ENCODE data around the gene LRP10. TPM values are rescaled to one million over a fixed set of nuclear protein-coding genes. Genes with fewer than 3 reads are reported as not detected.

LRP10 gene
- total RNA-seq, 1 experiment from 2014 or later: 42.7 TPM

DNA sequence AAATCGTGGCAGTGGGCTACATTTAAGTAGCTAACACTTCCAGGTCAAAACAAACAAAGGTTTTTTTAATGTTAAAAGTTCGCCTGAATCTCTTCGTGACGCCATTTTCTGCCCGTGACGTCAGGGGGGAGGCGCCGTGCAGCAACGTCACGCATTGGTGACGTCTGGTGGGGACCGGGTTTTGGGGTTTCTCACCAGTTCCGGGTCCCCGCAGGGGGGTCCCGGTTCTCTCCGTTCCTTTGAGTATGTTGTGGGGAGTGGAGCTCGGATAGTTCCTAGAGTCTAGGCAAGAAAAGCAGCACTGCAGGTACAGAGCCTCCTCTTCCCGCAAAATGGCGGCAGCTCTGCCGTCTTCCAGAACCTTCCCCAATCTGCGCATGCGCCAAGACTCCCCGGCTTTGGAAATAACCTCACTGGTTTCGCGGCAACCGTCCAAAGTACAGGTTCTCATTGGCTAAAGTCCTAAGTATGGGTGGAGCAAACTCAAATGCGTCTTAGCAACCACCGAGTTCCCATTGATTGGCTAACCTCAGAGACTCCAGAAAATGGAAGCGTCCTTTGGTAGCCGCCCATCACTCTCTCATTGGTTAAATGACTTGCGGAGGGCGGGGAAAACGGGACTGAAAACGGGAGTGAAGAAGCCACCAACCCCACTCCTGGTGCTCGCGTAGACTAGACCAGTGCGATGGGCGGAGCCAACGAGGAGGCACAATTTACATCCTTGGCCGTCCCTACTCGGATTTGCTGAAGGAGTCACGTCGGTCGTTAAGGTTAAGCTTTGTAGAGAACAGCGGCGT is 47.5 kb downstream of the LRP10 start, which contains the start of gene RBM23:
RBM23 (minus strand) TSS at position 346 of the 797 bp plus-strand sequence.
- Histone ChIP-seq H3K27ac (ENCODE audit: low read depth, low read length) (peak within 1 kb of the TSS; percentile 94), H2AFZ (ENCODE audit: low read depth, low read length, poor library complexity, severe bottlenecking) (no peak within 1 kb of the TSS), H3K27me3 (ENCODE audit: insufficient read depth, low read length) (no peaks in the 10 kb centered on the region), H3K79me2 (ENCODE audit: insufficient read depth, low read length) (peaks cover 43% of the 10 kb centered on the region), H3K9ac (ENCODE audit: low read length) (peak within 1 kb of the TSS; percentile 93), H3K9me2 (ENCODE audit: insufficient read depth) (no peaks in the 10 kb centered on the region), H3K4me2 (ENCODE audit: low read length) (peak within 1 kb of the TSS; percentile 92), H3K36me3 (ENCODE audit: control insufficient read depth in 1 of 2, insufficient read depth in 2 of 2, low read length in 2 of 2) (peaks cover 25 to 33% of the 10 kb centered on the region in 2 experiments), H4K20me1 (ENCODE audit: insufficient read depth) (no peaks in the 10 kb centered on the region), H3K4me1 (ENCODE audit: control insufficient read depth in 1 of 2, insufficient read depth in 2 of 2, low read length in 2 of 2) (peaks cover 9 to 30% of the 10 kb centered on the region in 2 experiments), H3K4me3 (replicated peaks in 1 of 2; ENCODE audit: low read depth in 1 of 2, low read length in 2 of 2) (peak within 1 kb of the TSS; percentile 97 to 98), H3K9me3 (ENCODE audit: control insufficient read depth in 1 of 2, insufficient read depth in 1 of 2, low read depth in 1 of 2, low read length in 2 of 2) (no peaks in the 10 kb centered on the region)
- CTCF ChIA-PET: interaction anchor here (1.1 to 3.0 kb wide), 4 partner anchors 11 to 349 kb away, joined by 3 to 18 read pairs (median 6); partner anchors contain the start of gene PRMT5
- POLR2A ChIA-PET: interaction anchor here (0.7 to 4.8 kb wide), 9 partner anchors 9 to 48 kb away, joined by 3 to 29 read pairs (median 3); partner anchors contain the start of genes LRP10 and PRMT5
- RAD21 ChIA-PET (ENCODE audit: low non-redundant PET in 1 of 2, low total read pairs in 2 of 2, uncharacterized antibody in 2 of 2, unreplicated experiment in 2 of 2): no interaction called here
- ATAC-seq: peak; percentile 96
- TF ChIP-seq MAX (IDR thresholded peaks at IDR 0.05) (no peak), CEBPB (IDR thresholded peaks at IDR 0.05; ENCODE audit: low read depth) (no peak), CBX3 (IDR thresholded peaks at IDR 0.05; ENCODE audit: low read depth) (no peak), POLR2AphosphoS5 (IDR thresholded peaks at IDR 0.05; ENCODE audit: low read depth, low read length) (peak; percentile 57), ZBTB33 (IDR thresholded peaks at IDR 0.05; ENCODE audit: extremely low read depth, insufficient replicate concordance, low read length) (no peak), YY1 (IDR thresholded peaks at IDR 0.05; ENCODE audit: extremely low read depth, insufficient replicate concordance, low read depth, low read length) (peak; percentile 91), SP1 (IDR thresholded peaks at IDR 0.05; ENCODE audit: low read depth) (peak; percentile 77), POLR2A (IDR thresholded peaks at IDR 0.05; ENCODE audit: borderline replicate concordance, extremely low read depth, insufficient read depth, insufficient read length) (peak; percentile 63), SIN3A (IDR thresholded peaks at IDR 0.05; ENCODE audit: low read depth) (no peak)
- TF ChIP-seq, protein P1, sequence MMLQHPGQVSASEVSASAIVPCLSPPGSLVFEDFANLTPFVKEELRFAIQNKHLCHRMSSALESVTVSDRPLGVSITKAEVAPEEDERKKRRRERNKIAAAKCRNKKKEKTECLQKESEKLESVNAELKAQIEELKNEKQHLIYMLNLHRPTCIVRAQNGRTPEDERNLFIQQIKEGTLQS (IDR thresholded peaks at IDR 0.05): no peak
- DNase-seq (ENCODE audit: low read depth, low spot score): peak; percentile 100
- intact Hi-C loops (cut with micrococcal nuclease): loop anchor here (5.0 kb wide), 1 partner anchor 47 kb away; the partner anchor contains the start of gene LRP10
- no TSS peak for BruUV-seq (replicated peaks)
